ENCODE results near the gene CCDC54. TPM values are rescaled to one million over a fixed set of nuclear protein-coding genes. Genes with fewer than 3 reads are reported as not detected.
"Not testable (repeated sequence)": the region's sequence is repeated elsewhere in the genome, so short reads cannot be mapped to it uniquely, and the experiment has no call there.

Gene CCDC54
- not detected in 2 replicates for total RNA-seq

DNA sequence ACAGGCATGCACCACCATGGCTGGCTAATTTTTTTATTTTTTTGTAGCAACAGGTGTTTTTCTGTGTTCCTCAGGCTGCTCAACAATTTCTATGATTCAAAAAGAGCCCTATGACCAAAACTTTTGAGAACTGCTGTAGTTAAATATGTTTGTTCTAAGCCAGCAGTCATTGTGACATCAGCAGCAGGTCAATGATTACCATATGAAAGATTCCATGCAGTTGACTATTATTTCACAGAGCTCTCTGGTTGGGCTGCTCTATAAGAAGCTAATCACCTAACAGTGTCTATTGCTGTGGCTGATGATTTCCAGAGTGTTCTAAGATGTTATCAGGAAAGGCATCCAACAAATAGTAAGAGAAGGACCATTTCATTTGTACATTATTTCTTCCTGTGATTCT, at the start of gene CCDC54:
Gene CCDC54 (plus strand): TSS at position 289 of the 400 bp plus-strand sequence. CDS start 149 bp downstream, outside the sequence.
- no peaks in the 10 kb centered on the region for H3K27me3 ChIP-seq (ENCODE audit: control insufficient read depth, insufficient read depth, low read length)
- no peaks in the 10 kb centered on the region for H3K36me3 ChIP-seq (ENCODE audit: control insufficient read depth, insufficient read depth, low read length)
- FAIRE-seq (no peak), DNase-seq (ENCODE audit: low read depth) (no peak)
- no peak within 1 kb of the TSS for H3K4me3 ChIP-seq (ENCODE audit: low read depth, low read length)
- TF ChIP-seq, protein P1, sequence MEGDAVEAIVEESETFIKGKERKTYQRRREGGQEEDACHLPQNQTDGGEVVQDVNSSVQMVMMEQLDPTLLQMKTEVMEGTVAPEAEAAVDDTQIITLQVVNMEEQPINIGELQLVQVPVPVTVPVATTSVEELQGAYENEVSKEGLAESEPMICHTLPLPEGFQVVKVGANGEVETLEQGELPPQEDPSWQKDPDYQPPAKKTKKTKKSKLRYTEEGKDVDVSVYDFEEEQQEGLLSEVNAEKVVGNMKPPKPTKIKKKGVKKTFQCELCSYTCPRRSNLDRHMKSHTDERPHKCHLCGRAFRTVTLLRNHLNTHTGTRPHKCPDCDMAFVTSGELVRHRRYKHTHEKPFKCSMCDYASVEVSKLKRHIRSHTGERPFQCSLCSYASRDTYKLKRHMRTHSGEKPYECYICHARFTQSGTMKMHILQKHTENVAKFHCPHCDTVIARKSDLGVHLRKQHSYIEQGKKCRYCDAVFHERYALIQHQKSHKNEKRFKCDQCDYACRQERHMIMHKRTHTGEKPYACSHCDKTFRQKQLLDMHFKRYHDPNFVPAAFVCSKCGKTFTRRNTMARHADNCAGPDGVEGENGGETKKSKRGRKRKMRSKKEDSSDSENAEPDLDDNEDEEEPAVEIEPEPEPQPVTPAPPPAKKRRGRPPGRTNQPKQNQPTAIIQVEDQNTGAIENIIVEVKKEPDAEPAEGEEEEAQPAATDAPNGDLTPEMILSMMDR (IDR thresholded peaks at IDR 0.05; ENCODE audit: insufficient read depth, low read length, severe bottlenecking): no peak

DNA sequence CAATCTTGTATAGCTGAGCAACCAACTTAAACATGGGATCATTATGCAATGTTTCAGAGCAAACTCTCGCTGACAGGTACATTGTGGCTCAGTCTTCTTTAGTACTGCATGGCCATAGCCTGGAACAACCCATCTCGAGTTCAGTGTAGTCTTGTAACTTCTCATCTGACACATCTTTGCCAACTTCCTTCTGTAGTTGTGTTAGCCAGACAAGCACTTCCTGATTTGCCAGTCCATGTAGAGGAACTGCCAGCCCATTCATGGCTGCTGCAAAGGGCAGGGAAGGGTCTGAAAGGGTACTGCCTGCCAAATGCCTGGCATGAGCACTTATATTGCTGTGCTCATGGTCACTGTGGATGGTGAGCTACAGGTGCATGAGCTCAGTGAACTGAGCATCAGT, 49.2 kb upstream of the CCDC54 start:
- no peak for FAIRE-seq
- H3K36me3 ChIP-seq (ENCODE audit: control insufficient read depth, insufficient read depth, low read length): no peaks in the 10 kb centered on the region
- peaks cover 3% of the 10 kb centered on the region for H3K27me3 ChIP-seq (ENCODE audit: control insufficient read depth, insufficient read depth, low read length)
- no peak overlapping the region for H3K4me3 ChIP-seq (ENCODE audit: low read depth, low read length)
- no peak for DNase-seq (ENCODE audit: low read depth)
- TF ChIP-seq, protein P1 (IDR thresholded peaks at IDR 0.05; ENCODE audit: insufficient read depth, low read length, severe bottlenecking): no peak

GRCh38 chr3:107329088-107329487, 48.2 kb upstream of the CCDC54 start:
- no peak overlapping the region for H3K4me3 ChIP-seq (ENCODE audit: low read depth, low read length)
- H3K27me3 ChIP-seq (ENCODE audit: control insufficient read depth, insufficient read depth, low read length): peaks cover 3% of the 10 kb centered on the region
- DNase-seq (ENCODE audit: low read depth) (no peak), FAIRE-seq (no peak)
- TF ChIP-seq, protein P1 (IDR thresholded peaks at IDR 0.05; ENCODE audit: insufficient read depth, low read length, severe bottlenecking): no peak
- H3K36me3 ChIP-seq (ENCODE audit: control insufficient read depth, insufficient read depth, low read length): no peaks in the 10 kb centered on the region

DNA sequence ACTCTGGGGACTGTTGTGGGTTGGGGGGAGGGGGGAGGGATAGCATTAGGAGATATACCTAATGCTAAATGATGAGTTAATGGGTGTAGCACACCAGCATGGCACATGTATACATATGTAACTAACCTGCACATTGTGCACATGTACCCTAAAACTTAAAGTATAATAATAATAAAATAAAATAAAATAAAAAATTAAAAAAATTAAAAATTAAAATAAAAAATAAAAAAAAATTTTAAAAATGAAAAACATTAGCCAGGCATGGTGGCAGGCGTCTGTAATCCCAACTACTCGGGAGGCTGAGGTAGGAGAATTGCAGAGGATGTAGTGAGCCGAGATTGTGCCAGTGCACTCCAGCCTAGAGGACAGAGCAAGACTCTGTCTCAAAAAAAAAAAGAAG, 37.5 kb upstream of the CCDC54 start:
- FAIRE-seq; H3K27me3 ChIP-seq (ENCODE audit: control insufficient read depth, insufficient read depth, low read length); DNase-seq (ENCODE audit: low read depth); H3K4me3 ChIP-seq (ENCODE audit: low read depth, low read length); H3K36me3 ChIP-seq (ENCODE audit: control insufficient read depth, insufficient read depth, low read length): not testable (repeated sequence)

GRCh38 chr3:107344722-107345121, 32.5 kb upstream of the CCDC54 start:
- no peak for FAIRE-seq
- TF ChIP-seq, protein P1 (IDR thresholded peaks at IDR 0.05; ENCODE audit: insufficient read depth, low read length, severe bottlenecking): no peak
- Histone ChIP-seq H3K36me3 (ENCODE audit: control insufficient read depth, insufficient read depth, low read length) (no peaks in the 10 kb centered on the region), H3K4me3 (ENCODE audit: low read depth, low read length) (no peak overlapping the region), H3K27me3 (ENCODE audit: control insufficient read depth, insufficient read depth, low read length) (no peaks in the 10 kb centered on the region)
- DNase-seq (ENCODE audit: low read depth): peak; percentile 9

DNA sequence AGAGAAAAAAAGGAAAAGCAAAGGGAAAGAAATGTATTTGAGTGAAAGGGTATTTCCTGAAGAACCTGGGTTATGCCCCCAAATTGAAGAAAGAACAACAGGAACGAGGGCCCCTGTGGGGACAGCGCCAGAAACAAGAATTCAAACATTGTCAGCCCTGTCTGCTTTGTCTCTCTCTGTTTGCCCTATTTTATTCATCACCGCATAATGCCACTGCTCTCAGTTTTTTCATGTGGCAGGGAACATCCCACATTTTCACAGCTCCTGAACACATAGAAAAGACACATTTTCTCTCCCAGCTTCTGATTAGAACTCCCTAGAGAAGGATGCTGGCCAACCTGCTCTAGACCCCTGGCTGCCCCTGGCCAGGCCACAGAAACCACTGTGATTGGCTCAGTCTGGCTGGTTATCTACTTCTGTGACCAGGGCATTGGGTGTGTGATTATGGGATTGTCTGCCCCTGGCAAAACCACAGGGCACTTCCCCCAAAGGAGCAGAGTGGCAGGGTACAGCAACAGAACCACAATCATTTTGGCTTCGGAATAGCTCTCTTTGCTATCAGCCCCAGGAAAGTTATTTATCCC, 31.3 kb upstream of the CCDC54 start:
- no peaks in the 10 kb centered on the region for H3K27me3 ChIP-seq (ENCODE audit: control insufficient read depth, insufficient read depth, low read length)
- TF ChIP-seq, protein P1 (IDR thresholded peaks at IDR 0.05; ENCODE audit: insufficient read depth, low read length, severe bottlenecking): no peak
- no peak overlapping the region for H3K4me3 ChIP-seq (ENCODE audit: low read depth, low read length)
- no peaks in the 10 kb centered on the region for H3K36me3 ChIP-seq (ENCODE audit: control insufficient read depth, insufficient read depth, low read length)
- no peak for FAIRE-seq
- no peak for DNase-seq (ENCODE audit: low read depth)

Data from bronchial epithelial cell (primary cell).